ENCODE data around the gene DNAAF1.

DNA sequence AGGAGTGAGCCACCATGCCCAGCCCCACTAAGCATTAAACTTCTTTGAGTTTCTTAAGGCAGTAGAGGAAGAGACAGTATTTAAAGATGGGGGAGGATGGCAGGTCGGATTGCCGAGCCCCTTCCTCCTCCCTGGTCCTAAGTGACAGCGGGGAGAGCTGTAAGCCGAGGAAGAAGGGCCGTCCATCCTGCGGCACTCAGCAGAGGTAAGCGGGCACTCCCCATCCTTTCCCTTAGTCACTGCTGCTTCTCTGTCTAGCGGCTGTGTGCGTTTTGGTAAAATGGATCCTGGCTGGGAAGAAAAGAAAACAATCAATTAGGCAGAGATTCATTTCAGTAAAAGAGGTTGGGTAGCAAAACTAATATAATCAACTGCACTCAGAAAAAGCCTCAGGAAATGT lies 13.9 kb downstream of the DNAAF1 start:
- TF ChIP-seq, protein P1, sequence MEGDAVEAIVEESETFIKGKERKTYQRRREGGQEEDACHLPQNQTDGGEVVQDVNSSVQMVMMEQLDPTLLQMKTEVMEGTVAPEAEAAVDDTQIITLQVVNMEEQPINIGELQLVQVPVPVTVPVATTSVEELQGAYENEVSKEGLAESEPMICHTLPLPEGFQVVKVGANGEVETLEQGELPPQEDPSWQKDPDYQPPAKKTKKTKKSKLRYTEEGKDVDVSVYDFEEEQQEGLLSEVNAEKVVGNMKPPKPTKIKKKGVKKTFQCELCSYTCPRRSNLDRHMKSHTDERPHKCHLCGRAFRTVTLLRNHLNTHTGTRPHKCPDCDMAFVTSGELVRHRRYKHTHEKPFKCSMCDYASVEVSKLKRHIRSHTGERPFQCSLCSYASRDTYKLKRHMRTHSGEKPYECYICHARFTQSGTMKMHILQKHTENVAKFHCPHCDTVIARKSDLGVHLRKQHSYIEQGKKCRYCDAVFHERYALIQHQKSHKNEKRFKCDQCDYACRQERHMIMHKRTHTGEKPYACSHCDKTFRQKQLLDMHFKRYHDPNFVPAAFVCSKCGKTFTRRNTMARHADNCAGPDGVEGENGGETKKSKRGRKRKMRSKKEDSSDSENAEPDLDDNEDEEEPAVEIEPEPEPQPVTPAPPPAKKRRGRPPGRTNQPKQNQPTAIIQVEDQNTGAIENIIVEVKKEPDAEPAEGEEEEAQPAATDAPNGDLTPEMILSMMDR (IDR thresholded peaks at IDR 0.05; ENCODE audit: extremely low read depth in 1 of 2, insufficient read depth in 1 of 2, low read depth in 1 of 2, low read length in 2 of 2), result no peak
- TF ChIP-seq POLR2A (IDR thresholded peaks at IDR 0.05; ENCODE audit: low read depth, low read length), result no peak
- no peak for TF ChIP-seq POLR2AphosphoS5 (IDR thresholded peaks at IDR 0.05; ENCODE audit: insufficient read depth, low read depth, low read length)
- TF ChIP-seq, protein P2, sequence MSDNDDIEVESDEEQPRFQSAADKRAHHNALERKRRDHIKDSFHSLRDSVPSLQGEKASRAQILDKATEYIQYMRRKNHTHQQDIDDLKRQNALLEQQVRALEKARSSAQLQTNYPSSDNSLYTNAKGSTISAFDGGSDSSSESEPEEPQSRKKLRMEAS (IDR thresholded peaks at IDR 0.05; ENCODE audit: insufficient read depth, insufficient read length), result no peak
- TF ChIP-seq EZH2 (IDR thresholded peaks at IDR 0.05; ENCODE audit: borderline replicate concordance, low read depth, low read length, severe bottlenecking), result no peak
- TF ChIP-seq MYC (IDR thresholded peaks at IDR 0.05; ENCODE audit: low read depth, low read length), result no peak
- TF ChIP-seq JUN (IDR thresholded peaks at IDR 0.05; ENCODE audit: borderline replicate concordance, insufficient read depth, insufficient read length, low read depth), result no peak
- TF ChIP-seq GATA2 (IDR thresholded peaks at IDR 0.05; ENCODE audit: insufficient read depth, insufficient read length, low read depth, low read length), result no peak
- TF ChIP-seq FOS (IDR thresholded peaks at IDR 0.05; ENCODE audit: borderline replicate concordance, insufficient read depth, low read length), result no peak
